Cardiac muscle cell (in vitro differentiated cells and primary cell): Measurements from ENCODE around the gene HES7. TPM values are rescaled to one million over a fixed set of nuclear protein-coding genes. Genes with fewer than 3 reads are reported as not detected.
"Not testable (repeated sequence)": the region's sequence is repeated elsewhere in the genome, so short reads cannot be mapped to it uniquely, and the experiment has no call there.

Experiments
- DNase-seq, 2 donors: peaks; one replicate each; pipeline versions ENCODE4 v3.0.0 to v3.0.0-alpha.2; 2010 to 2017; ENCODE audit warnings: low read depth in 1 of 2, low spot score in 1 of 2
- H3K27ac ChIP-seq: fragments of 200-600 bp; sonication (generic); 2 replicates; pipeline ENCODE4 v1.5.1; 2016
- H3K27me3 ChIP-seq: fragments of 200-600 bp; sonication (generic); 2 replicates; pipeline ENCODE4 v1.6.0; 2016; ENCODE audit warnings: control low read depth
- H3K36me3 ChIP-seq: fragments of 200-600 bp; sonication (generic); 2 replicates; pipeline ENCODE4 v1.5.1; 2016; ENCODE audit warnings: control low read depth
- H3K4me1 ChIP-seq: fragments of 200-600 bp; sonication (generic); 2 replicates; pipeline ENCODE4 v1.8.1; 2017; ENCODE audit warnings: low read depth, mild to moderate bottlenecking, mixed run types
- H3K4me3 ChIP-seq: fragments of 200-600 bp; sonication (generic); 2 replicates; pipeline ENCODE4 v1.5.1; 2016; ENCODE audit warnings: mild to moderate bottlenecking
- H3K9me3 ChIP-seq: fragments of 200-600 bp; sonication (generic); 2 replicates; pipeline ENCODE4 v1.5.1; 2017; ENCODE audit warnings: low read depth, mild to moderate bottlenecking, control low read depth
- CTCF ChIP-seq: IDR thresholded peaks from 2 replicates; pipeline ENCODE4 v1.5.1; 2012; ENCODE audit warnings: low read depth, mild to moderate bottlenecking, low read length
- polyA plus RNA-seq: library from polyadenylated mRNA; unstranded; fragments of >200 nt; fragmentation: Nextera tagmentation; extraction: Ambion mirVana; gene quantifications from 2 replicates; pipeline ENCODE4 v1.2.1, GENCODE V29; 2016
- total RNA-seq: library from RNA; depleted of rRNA; stranded (reverse); fragments of >200 nt; gene quantifications from 2 replicates; pipeline ENCODE4 v1.2.3, GENCODE V29; 2016

Gene HES7
- total and polyA plus RNA-seq, 2 experiments from 2014 or later: 1.1 to 6.2 TPM

GRCh38 chr17:8080799-8081219 lies 43.1 kb downstream of the HES7 start:
- Histone ChIP-seq H3K4me1 (no peaks in the 10 kb centered on the region), H3K4me3 (no peak overlapping the region), H3K27ac (no peak overlapping the region), H3K9me3 (no peaks in the 10 kb centered on the region), H3K36me3 (no peaks in the 10 kb centered on the region), H3K27me3 (peaks cover 90% of the 10 kb centered on the region)
- no peak for DNase-seq
- TF ChIP-seq CTCF: no peak

GRCh38 chr17:8080208-8080798 lies 43.6 kb downstream of the HES7 start:
- no peak for TF ChIP-seq CTCF
- Histone ChIP-seq H3K36me3 (no peaks in the 10 kb centered on the region), H3K27ac (no peak overlapping the region), H3K4me1 (no peaks in the 10 kb centered on the region), H3K27me3 (peaks cover 92% of the 10 kb centered on the region), H3K9me3 (no peaks in the 10 kb centered on the region), H3K4me3 (peak overlapping the region; percentile 37)
- DNase-seq: no peak

- Histone ChIP-seq H3K9me3 (no peaks in the 10 kb centered on the region), H3K27me3 (peaks cover 94% of the 10 kb centered on the region), H3K4me3 (peak overlapping the region; percentile 37), H3K27ac (no peak overlapping the region), H3K4me1 (no peaks in the 10 kb centered on the region), H3K36me3 (no peaks in the 10 kb centered on the region)
- TF ChIP-seq CTCF: peak; percentile 86
- peak; percentile 54 to 81 for DNase-seq
These were observed 44.4 kb downstream of the HES7 start for GRCh38 chr17:8079291-8080207.

GRCh38 chr17:8077939-8078338 lies 46.0 kb downstream of the HES7 start:
- not testable (repeated sequence) for H3K36me3 ChIP-seq, H3K4me1 ChIP-seq, H3K4me3 ChIP-seq, DNase-seq, H3K9me3 ChIP-seq, H3K27ac ChIP-seq
- H3K27me3 ChIP-seq: peaks cover 96% of the 10 kb centered on the region

GRCh38 chr17:8076502-8077266 lies 47.2 kb downstream of the HES7 start:
- no peak overlapping the region for H3K4me3 ChIP-seq
- H3K27ac ChIP-seq: no peak overlapping the region
- H3K9me3 ChIP-seq: no peaks in the 10 kb centered on the region
- no peak for DNase-seq
- no peaks in the 10 kb centered on the region for H3K4me1 ChIP-seq
- no peaks in the 10 kb centered on the region for H3K36me3 ChIP-seq
- TF ChIP-seq CTCF: no peak
- H3K27me3 ChIP-seq: peaks cover 98% of the 10 kb centered on the region
